ENCODE measurements around the gene DNAL4.

Gene DNAL4

DNA sequence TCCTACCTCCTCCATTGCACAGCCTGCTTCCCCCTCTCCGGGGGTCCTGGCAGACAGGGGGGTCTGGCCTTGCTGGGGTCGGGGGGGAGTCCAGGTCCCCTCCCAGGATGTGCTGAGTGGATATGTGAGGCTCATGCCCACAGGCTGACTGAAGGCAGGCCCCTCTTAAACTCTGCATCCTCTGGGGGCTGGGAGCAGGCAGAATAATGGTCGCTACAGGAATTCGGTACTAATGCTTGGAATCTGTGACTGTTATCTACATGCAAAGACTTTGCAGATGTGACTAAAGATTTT, 36.5 kb downstream of the DNAL4 start:
- H3K27ac ChIP-seq (ENCODE audit: low read length): peak overlapping the region; percentile 80; the same call in 1 of the 2 replicates
- ATAC-seq (ENCODE audit: insufficient read depth, low read depth) (no peak), DNase-seq (no peak)
- H3K9ac ChIP-seq (ENCODE audit: low read depth, low read length): peak overlapping the region; percentile 83
- peak overlapping the region; percentile 91 for H3K4me2 ChIP-seq (ENCODE audit: insufficient read depth, low read length)
- H3K4me1 ChIP-seq (ENCODE audit: insufficient read depth, low read length): peaks cover 49% of the 10 kb centered on the region
- peak overlapping the region in 1 of 2 experiments; percentile 80; a peak in 2 of 4 replicates for H3K4me3 ChIP-seq (ENCODE audit: low read depth in 1 of 2, low read length in 2 of 2)
- H3K36me3 ChIP-seq (ENCODE audit: insufficient read depth, low read length): peaks cover 21% of the 10 kb centered on the region
- no peaks in the 10 kb centered on the region for H3K9me3 ChIP-seq (ENCODE audit: insufficient read depth, low read length, severe bottlenecking)
- peaks cover 36% of the 10 kb centered on the region for H3K79me2 ChIP-seq (ENCODE audit: insufficient read depth, low read length)
- no peak overlapping the region for H2AFZ ChIP-seq (ENCODE audit: low read depth, low read length)
- TF ChIP-seq EZH2 (IDR thresholded peaks at IDR 0.05; ENCODE audit: borderline replicate concordance, low read depth, low read length, severe bottlenecking): no peak
- TF ChIP-seq, protein P1, sequence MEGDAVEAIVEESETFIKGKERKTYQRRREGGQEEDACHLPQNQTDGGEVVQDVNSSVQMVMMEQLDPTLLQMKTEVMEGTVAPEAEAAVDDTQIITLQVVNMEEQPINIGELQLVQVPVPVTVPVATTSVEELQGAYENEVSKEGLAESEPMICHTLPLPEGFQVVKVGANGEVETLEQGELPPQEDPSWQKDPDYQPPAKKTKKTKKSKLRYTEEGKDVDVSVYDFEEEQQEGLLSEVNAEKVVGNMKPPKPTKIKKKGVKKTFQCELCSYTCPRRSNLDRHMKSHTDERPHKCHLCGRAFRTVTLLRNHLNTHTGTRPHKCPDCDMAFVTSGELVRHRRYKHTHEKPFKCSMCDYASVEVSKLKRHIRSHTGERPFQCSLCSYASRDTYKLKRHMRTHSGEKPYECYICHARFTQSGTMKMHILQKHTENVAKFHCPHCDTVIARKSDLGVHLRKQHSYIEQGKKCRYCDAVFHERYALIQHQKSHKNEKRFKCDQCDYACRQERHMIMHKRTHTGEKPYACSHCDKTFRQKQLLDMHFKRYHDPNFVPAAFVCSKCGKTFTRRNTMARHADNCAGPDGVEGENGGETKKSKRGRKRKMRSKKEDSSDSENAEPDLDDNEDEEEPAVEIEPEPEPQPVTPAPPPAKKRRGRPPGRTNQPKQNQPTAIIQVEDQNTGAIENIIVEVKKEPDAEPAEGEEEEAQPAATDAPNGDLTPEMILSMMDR (IDR thresholded peaks at IDR 0.05; ENCODE audit: borderline replicate concordance, extremely low read depth, low read length, poor library complexity, severe bottlenecking): no peak
- H3K27me3 ChIP-seq (ENCODE audit: insufficient read depth, low read length, poor library complexity): no peaks in the 10 kb centered on the region
- peaks cover 23% of the 10 kb centered on the region for H4K20me1 ChIP-seq (ENCODE audit: insufficient read depth, low read length)

DNA sequence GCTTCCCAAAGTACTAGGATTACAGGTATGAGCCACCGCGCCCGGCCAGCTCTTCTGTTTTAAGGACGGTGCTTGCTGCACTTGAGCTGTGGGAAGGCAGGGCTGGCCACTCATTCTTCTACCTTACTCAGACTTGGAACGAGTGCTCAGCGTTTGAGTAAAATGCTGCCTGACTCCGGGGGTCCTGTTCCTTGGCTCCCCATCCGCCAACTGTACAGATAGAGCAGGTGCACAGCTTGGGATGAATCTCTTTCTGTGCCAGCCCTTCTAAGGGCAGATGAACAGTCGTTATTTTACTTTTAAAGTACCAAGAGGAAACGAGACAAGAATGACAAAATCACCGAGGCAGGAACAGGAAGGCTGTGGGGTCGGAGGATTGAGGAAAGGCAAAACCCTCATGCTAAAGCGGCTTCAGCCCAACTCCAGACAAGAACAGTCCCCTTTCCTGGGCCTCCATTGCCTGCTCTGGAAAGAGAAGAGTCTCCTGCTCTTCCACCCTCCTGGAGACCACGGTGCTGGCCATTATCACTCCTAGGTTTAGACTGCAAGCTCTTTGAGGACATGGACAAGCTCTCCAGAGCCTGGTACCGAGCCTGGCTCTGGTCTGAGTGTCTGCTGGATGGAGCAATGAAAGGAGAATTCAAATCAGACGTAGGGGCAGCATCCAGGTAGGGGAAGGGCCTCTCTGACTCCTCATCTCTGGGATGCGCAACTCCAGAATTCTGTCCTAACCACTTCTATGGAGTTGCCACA, 37.1 kb downstream of the DNAL4 start:
- Histone ChIP-seq H3K9ac (ENCODE audit: low read depth, low read length) (peak overlapping the region; percentile 83), H3K4me2 (ENCODE audit: insufficient read depth, low read length) (peak overlapping the region; percentile 91), H2AFZ (ENCODE audit: low read depth, low read length) (peak overlapping the region; percentile 75), H3K4me1 (ENCODE audit: insufficient read depth, low read length) (peaks cover 53% of the 10 kb centered on the region), H3K36me3 (ENCODE audit: insufficient read depth, low read length) (peaks cover 27% of the 10 kb centered on the region), H3K79me2 (ENCODE audit: insufficient read depth, low read length) (peaks cover 41% of the 10 kb centered on the region), H3K27ac (ENCODE audit: low read length) (peak overlapping the region; percentile 80), H3K9me3 (ENCODE audit: insufficient read depth, low read length, severe bottlenecking) (no peaks in the 10 kb centered on the region), H4K20me1 (ENCODE audit: insufficient read depth, low read length) (peaks cover 28% of the 10 kb centered on the region), H3K4me3 (ENCODE audit: low read depth in 1 of 2, low read length in 2 of 2) (peak overlapping the region; percentile 38 to 80), H3K27me3 (ENCODE audit: insufficient read depth, low read length, poor library complexity) (no peaks in the 10 kb centered on the region)
- peak; percentile 31 for DNase-seq
- TF ChIP-seq EZH2 (IDR thresholded peaks at IDR 0.05; ENCODE audit: borderline replicate concordance, low read depth, low read length, severe bottlenecking): no peak
- TF ChIP-seq, protein P1 (IDR thresholded peaks at IDR 0.05; ENCODE audit: borderline replicate concordance, extremely low read depth, low read length, poor library complexity, severe bottlenecking): no peak
- ATAC-seq (ENCODE audit: insufficient read depth, low read depth): peak; percentile 1; the same call in 1 of the 3 replicates

DNA sequence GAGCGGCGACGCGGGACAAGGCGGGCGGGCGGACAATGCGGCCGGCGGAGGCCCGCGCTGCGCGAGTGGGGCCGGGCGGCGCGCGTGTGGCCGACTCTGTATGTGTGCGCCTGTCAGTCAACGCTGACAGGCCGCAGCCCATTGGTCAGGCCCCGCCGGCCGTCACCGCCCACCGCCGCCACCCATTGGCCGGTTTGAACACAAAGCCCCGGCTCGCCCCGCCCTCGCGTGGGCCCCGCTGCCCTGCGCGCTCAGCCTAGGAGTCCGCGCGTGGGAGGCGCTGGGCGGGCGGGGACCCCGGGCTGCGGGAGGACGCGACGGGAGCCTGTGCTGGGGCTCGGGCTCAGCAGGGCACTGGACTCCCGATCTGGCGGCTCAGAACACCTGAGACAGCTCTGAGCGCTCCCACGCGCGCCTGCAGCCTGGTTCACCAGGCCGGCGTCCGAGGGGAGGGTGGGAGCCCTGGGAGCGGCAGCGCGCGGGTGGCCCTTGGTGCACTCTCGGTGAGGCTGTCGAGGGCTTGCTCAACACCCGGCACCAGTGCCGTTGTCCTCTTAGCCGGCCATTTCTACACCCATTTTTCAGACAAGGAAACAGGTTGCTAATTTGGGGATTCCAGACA, 37.9 kb downstream of the DNAL4 start, which contains the start of gene SUN2:
SUN2 (minus strand) TSS at position 88 of the 622 bp plus-strand sequence. CDS start 3,370 bp downstream, outside the sequence.
- peak within 1 kb of the TSS; percentile 83 for H3K9ac ChIP-seq (ENCODE audit: low read depth, low read length)
- H3K27ac ChIP-seq (ENCODE audit: low read length): peak within 1 kb of the TSS; percentile 80
- peak within 1 kb of the TSS; percentile 91 for H3K4me2 ChIP-seq (ENCODE audit: insufficient read depth, low read length)
- H3K4me3 ChIP-seq (ENCODE audit: low read depth in 1 of 2, low read length in 2 of 2): peak within 1 kb of the TSS; percentile 80 to 97
- ATAC-seq (ENCODE audit: insufficient read depth, low read depth) (peak; percentile 90), DNase-seq (peak; percentile 91)
- peaks cover 36% of the 10 kb centered on the region for H4K20me1 ChIP-seq (ENCODE audit: insufficient read depth, low read length)
- H3K36me3 ChIP-seq (ENCODE audit: insufficient read depth, low read length): peaks cover 35% of the 10 kb centered on the region
- H3K27me3 ChIP-seq (ENCODE audit: insufficient read depth, low read length, poor library complexity): no peaks in the 10 kb centered on the region
- peak within 1 kb of the TSS; percentile 75 for H2AFZ ChIP-seq (ENCODE audit: low read depth, low read length)
- H3K79me2 ChIP-seq (ENCODE audit: insufficient read depth, low read length): peaks cover 44% of the 10 kb centered on the region
- TF ChIP-seq, protein P1 (IDR thresholded peaks at IDR 0.05; ENCODE audit: borderline replicate concordance, extremely low read depth, low read length, poor library complexity, severe bottlenecking): no peak
- no peak for TF ChIP-seq EZH2 (IDR thresholded peaks at IDR 0.05; ENCODE audit: borderline replicate concordance, low read depth, low read length, severe bottlenecking)
- H3K9me3 ChIP-seq (ENCODE audit: insufficient read depth, low read length, severe bottlenecking): no peaks in the 10 kb centered on the region
- H3K4me1 ChIP-seq (ENCODE audit: insufficient read depth, low read length): peaks cover 53% of the 10 kb centered on the region
